Activated gamma-delta T cell (primary cell): ENCODE data around the gene SETD1A.

ENCODE experiments used
- DNase-seq: peaks from one replicate; lab custom pipeline; 2025; lab: John Stamatoyannopoulos, UW
- total RNA-seq, 2 donors: gene quantifications; one replicate each; lab custom pipeline; 2026; lab: John Stamatoyannopoulos, UW

SETD1A gene
- 28.2 to 35.5 reads per million in 2 donors for total RNA-seq

DNA sequence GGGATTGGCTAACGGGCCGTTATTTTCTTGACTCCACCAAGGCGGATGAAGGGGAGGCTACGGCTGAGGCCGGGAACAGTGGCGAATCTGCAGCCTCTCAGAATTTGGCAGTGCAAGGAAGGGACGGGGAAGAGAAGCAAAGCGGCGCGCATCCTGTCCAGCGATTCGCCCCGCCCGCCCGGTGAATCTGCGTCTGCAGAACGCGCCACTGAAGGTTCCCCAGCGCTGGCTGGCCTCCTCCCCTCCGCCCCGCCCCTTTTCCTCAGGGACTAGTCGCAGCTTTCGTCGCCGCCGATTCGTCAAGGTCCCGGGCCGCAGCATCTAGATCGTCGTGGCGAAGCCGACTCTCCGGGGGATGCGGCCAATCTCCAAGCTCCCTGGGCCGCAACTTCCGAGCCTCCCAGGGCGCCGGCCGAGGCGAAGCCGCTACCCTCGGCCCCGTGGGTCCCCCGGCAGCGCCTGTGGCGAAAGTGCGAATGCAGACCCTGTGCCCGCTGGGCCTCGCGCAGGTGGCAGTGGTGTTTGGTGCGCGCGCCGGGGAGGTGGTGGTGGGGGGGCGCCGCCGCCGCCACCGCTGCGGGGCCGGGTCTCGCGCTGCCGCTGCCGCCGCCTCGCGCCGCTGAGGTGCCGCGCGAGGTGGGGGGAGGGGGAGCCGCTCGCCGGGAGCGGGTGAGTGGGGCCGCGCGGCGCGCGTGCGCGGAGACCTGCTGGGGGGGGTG is at the start of gene SETD1A:
TSS of gene SETD1A (plus strand) at position 299 of the 719 bp plus-strand sequence. CDS start 978 bp downstream, outside the sequence.
- peak; percentile 89 for DNase-seq

DNA sequence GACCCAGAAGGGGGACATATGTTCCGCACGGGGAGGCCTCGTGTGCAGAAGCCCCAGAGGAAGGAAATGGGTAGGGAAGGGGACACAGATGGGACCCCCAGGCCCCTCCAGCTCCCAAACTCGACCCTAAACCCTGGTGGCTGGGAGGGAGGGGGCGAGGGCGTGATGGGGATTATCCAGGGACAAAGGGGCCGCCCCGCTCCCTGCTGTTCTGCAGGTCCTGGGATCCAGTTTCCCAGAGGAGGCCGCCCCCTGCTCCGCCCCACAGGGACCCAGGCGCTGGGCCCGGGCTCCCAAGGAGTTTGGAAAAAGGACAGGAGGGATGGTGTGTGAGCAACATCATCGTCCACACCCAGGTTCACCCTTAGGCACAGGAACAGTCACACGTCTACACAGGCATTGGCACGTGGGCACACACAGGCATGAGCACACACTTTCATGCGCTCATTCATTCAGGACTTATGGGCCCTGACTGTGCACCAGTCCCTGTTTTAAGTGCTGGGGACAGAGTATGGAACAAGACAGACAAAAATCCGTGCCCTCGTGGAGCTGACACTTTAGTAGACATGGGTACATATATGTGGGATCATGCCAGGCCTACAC is 47.0 kb upstream of the SETD1A start:
- DNase-seq: no peak

DNA sequence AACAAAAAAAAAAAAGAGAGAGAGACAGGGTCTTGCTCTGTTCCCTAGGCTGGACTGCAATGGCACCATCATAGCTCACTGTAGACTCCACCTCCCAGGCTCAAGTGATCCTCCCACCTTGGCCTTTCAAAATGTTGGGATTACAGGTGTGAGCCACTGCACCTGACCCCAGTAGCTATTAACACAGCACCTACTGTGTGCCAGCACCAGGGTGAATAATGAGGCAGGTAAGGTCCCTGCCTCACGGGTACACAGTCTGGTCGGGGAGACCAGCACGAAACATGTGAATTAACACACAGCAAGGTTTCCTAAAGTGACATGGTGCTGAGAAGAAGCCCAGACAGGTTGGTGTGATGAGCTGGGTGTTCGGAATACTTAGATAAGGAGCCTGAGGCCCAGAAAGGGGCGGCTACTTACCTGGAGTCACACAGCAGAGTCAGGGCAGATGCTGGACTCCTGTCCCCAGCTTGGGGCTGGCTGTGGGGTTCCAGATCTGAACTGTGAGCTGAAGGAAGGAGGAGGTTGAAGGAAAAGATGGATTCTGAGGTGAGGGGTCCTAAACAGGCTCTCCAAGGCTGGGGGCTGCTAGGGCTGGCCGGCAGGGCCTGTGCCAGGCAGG is 44.7 kb upstream of the SETD1A start:
- no peak for DNase-seq

DNA sequence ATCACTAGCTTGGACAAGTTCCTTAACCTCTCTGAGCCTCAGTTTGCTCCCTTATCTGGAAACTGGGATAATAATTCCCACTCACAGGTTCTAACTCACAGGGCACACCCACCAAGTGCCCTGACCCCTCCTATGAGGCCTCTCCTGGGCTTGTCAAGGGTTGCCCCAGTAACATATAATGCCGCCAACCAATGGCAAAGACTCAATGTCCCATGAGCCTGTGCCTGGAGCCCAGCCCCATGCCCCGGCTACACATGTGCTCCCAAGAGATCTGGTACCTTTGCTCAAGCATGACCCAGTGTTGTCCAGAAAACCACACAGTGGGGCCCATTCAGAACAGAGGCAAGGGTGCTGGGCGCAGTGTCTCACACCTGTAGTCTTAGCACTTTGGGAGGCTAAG is 42.7 kb upstream of the SETD1A start:
- no peak for DNase-seq

DNA sequence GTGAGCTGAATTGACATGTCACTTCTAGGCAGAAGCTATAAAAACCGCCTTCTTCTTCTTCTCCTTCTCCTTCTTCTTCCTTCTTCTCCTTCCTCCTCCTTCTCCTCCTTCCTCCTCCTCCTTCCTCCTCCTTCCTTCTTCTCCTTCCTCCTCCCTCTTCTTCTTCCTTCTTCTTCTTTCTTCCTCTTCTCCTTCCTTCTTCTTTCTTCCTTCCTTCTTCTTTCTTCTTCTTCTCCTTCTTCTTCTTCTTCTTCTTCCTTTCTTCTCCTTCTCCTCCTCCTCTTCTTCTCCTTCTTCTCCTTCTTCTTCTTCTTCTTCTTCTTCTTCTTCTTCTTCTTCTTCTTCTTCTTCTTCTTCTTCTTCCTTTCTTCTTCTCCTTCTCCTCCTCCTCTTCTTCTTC is 38.9 kb upstream of the SETD1A start:
- no peak for DNase-seq

DNA sequence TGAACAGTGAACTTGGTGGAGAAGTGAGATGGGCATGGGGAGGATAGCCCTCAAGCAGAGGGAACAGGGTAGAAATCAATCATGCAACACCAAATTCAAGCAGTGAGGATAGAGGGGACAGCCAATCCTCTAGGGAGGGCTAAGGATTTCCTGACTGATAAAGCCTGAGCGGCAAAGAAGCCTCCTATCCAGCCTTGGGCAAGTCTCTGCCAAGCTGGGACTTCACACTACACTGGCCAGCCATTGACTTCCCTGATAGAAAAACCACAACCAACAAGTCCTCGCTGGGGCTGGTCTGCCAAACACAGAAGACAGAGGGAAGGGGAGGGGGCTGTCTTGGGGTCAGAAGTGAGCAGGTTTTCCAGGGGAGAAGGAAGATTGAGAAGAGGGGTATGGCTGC is 36.7 kb upstream of the SETD1A start:
- no peak for DNase-seq

DNA sequence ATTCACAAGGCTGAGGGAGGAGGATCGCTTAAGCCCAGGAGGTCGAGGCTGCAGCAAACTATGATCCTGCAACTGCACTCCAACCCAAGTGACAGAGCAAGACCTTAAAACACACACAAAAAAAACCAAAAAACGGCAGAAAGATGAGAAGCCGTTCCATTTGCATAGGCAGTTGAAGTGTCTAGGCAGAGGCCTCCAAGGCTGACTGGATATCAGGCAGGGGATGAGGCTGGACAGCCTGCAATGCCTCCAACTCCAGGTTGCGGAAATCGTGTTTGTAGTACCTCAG is 36.2 kb upstream of the SETD1A start:
- no peak for DNase-seq

DNA sequence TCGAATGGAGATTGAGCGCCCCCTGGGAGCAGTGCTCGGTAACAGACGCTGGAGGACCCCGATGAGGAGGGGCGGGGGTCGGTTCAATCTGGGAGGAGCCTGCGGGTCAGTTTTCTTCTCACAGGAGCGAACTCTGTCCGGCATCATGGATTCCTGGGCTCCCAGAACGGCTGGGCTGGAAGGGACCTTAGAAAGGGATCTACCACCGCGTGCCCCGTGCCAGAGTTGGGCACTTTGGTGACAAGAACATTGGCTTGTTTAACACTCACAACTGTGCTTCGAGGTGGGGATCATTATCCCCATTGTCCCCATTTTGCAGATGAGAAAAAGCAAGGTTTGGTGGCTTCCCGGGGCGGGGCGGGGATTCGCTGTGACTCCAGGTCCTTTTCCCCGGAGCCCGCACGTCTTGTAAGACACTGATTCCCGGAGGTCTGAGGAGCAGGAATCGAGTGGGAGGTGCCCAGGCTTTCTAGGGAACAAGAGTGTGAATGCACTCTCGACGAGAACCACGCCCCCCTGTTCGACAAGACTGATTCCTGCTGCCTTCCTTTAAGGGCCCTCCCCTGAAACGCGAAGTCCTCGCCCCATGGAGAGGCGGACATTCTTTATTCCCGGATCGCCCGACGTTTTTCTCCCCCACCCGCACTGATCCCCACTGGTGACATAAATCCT is 35.7 kb upstream of the SETD1A start:
- DNase-seq: peak; percentile 35

DNA sequence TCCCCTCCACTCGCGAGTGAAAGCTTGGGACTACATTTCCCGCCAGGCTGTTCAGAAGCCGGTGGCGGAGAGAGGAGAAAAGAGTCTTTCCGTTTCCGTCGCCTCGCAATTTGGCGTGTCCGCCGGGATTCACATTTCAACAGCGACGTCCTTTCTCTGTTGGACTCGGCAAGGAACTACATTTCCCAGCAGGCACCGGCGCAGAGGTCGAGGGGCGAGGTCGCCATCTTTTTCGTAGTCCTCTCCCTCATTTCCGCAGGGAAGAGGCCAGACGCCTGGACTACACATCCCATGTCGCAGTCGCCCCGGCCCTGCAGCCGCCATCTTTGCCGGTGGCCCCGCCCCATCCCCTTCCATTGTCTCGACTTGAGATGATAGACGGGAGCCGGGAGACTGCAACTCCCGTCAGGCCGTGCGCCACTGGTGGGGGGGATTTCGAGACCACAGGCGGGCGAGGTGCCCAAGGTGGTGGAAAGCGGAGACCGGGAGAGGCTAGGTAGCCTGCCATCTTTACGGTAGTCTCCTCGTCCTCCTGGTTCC is 35.1 kb upstream of the SETD1A start:
- peak; percentile 98 for DNase-seq

DNA sequence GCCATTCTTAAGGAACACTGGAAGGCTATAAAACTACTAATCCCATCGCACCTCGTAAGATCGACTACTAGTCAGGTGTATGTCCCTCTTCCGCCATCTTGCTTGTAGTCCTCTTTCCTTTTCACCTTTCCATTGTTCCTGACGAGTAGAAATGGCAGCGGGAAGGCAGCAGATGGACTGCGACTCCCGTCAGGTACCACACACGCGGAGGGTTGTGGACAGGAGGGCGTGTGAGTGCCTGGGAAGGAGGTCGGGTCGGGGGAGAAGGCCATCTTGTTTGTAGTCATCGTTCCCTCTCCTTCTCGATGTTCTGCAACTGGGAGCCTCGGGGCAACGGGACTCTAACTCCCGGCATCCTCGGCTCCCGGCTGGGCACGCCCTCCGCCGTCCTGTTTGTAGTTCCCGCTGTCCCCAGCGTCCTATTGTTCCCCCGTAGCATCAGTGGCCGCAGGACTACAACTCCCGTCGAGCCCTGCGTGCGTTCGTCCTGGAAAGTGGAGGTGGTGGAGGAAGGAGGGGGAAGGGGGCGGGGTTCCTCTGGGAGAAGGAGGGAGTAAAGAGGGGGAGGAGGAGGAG is 34.5 kb upstream of the SETD1A start:
- peak; percentile 88 for DNase-seq

DNA sequence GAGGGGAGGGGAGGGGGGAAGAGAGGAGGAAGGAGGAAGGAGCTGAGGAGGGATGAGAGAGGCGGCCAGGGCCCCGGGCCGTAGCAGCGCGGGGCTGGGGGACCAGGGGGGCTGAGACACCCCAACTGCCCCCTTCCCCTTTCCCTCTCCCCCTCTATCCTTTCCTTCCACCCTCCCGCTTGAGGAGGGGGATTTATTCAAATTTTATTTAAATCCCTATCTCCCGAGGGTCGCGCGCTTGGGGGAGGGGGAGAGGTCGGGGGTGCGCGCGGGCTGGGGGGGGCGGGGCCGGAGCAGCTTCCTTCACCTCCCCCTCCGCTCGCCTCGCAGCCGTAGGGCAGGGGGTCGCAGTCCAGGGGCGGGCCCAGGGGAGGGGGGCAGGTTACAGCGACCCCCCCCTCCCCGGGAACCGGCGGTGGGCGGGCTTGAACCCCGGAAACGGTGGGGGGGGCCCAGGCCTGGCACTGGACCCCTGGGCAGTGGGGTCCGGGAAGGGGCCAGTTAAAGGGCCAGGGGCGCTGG is 33.9 kb upstream of the SETD1A start, which contains the start of gene FBXL19:
TSS of gene FBXL19 (plus strand) at position 19 of the 522 bp plus-strand sequence. CDS start 2,183 bp downstream, outside the sequence.
- DNase-seq: no peak

DNA sequence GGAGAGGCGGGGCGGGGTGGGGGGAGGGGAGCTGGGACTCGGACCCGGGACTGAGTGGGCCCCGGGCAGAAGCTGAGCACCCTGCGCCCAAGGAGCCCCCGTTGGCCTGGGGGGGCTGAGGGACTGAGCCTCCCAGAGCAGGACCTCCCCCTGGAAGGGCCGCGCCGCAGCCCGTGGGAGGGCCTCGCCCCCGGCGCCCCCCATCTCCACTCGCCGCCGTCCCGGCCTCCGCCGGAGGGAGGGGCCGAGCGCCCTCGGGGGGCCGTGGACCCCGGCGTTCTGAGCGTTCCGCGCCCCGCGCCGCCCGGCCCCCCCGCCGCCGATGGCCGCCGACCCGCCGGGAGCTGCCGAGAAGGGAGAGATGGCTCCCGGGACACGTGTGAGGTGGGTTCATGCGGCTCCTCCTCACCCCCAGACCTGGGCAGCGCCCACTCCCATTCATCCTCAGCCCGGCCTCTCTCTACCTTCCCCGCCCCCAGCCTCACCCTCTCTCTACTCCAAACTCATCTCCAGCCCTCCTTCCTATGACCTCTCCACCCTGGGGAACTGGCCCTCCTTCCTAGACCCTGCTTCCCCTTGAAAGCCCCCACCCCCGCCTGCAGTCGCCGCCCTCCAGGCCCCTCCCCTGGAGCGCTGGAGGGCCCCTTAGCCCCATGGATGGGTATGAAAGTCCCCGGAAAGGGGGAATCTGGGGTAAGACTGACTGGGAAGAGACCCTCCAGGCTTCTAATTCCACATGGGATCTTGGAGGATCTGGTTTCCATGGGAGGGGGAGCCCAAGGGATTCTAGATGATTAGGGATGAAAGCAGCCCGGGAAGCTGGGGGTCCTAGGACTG is 33.3 kb upstream of the SETD1A start:
- no peak for DNase-seq

DNA sequence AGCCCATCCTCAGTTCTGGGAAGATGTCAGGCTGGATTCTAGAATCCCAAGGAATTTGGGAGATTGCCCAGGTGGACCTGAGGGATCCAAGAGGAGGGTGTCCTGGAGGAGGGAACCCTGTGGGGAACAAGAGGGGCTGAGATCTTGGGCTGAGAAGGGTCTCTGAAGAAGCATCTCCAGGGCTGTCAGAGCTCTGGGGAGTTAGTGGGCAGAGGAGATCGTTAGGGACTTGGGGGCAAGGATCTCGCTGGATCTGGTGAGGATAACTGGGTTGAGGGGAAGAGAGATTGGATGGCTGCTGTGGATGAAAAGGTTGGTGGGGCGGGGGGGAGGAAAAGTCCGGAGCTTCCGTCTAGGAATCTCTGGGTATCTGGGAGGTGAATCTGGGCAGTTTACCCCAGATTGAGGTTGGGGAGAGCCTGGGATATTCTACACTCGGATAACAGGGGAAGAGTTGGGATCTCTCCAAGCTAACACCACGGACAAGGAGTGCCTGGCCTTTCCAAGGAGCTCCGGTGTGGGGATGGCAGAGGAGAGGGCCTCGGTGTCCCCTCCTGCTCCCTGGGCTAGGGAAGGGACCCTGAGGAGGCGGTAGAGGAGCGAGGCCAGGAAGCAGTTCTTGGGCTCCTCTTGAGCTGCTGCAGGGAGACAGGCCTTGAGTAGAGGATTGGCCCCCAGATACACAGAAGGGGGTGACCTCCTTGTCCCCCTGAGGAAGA is 32.5 kb upstream of the SETD1A start:
- DNase-seq: no peak

DNA sequence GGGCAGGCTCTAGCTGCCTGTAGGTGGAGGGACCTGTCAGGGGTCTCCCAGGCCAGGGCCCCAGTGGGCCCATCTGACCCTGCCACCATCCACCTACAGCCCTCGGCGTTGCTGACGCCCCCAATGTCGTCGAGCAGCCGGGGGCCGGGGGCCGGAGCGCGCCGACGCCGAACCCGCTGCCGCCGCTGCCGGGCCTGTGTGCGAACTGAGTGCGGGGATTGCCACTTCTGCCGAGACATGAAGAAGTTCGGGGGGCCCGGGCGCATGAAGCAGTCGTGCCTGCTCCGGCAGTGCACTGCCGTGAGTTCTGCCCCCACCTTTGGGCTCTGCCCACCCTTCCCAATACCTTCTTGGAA is 31.9 kb upstream of the SETD1A start:
- DNase-seq: no peak

DNA sequence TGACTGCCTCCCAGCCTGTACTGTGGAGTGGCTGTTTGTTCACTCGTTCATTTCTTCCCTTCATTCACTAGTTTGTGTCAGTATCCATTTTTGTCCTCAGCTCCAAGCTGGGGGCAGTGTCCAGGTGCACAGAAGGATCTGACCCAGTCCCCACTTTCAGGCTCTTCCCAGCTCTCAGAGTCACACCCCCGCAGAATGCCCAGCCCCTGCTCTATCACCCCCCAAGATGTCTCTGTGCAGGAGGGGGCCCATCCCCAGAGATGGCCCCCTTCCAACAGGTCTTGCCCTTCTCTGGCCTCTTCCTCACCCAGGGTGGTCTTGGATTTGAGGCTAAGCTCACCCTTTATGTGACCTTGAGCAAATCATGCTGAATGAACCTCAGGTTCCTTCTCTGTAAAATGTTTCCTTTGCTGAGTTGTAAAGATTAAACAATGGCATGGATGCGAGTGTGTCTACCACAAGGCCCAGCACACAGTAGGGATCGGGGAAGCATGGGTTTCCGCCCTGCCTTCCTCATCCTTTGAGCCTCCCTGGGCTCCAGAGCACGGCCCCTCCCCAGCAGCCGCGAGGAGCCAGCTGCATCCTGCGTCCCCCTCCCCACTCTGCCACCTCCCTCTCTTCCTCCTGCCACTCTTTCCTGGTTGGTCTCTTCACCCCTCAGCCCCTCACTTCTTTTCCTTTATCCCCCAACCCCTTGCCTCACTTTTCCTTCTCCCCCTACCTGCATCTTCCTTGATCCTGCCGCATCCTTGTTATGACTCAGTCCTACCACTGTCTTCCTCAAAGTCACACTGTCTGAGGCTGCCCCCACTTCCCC is 31.4 kb upstream of the SETD1A start:
- no peak for DNase-seq

DNA sequence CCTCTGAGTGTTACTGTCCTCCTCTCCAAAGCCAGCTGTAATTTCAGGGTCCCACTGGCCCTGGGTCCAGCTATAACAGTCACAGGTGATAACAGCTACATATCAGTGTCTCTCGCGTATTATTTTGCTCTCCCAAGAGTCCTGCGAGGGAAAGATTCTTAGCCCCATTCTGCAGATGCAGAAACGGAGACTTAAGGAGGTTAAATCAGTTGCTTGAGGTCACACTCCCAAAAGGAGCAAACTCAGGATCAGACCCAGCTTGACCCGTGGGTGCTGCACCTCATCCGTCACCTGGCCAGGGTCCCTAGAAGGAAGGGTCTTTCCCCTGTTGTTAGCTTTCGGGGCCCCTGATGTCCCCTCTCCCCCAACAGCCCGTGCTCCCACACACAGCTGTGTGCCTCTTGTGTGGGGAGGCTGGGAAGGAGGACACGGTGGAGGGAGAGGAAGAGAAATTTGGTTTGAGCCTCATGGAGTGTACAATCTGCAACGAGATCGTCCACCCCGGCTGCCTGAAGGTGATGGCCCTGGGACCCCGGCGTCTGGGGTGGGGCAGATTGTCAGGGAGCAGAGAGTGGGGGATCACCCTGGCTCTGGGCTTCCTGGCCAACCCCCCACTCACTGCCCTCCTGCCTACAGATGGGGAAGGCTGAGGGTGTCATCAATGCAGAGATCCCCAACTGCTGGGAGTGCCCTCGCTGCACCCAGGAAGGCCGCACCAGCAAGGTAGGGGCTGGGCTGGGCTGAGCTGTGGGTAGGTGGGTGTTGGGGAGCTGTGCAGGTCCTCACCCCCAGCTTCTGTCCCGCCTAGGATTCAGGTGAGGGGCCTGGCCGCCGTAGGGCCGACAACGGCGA is 30.4 kb upstream of the SETD1A start:
- no peak for DNase-seq

DNA sequence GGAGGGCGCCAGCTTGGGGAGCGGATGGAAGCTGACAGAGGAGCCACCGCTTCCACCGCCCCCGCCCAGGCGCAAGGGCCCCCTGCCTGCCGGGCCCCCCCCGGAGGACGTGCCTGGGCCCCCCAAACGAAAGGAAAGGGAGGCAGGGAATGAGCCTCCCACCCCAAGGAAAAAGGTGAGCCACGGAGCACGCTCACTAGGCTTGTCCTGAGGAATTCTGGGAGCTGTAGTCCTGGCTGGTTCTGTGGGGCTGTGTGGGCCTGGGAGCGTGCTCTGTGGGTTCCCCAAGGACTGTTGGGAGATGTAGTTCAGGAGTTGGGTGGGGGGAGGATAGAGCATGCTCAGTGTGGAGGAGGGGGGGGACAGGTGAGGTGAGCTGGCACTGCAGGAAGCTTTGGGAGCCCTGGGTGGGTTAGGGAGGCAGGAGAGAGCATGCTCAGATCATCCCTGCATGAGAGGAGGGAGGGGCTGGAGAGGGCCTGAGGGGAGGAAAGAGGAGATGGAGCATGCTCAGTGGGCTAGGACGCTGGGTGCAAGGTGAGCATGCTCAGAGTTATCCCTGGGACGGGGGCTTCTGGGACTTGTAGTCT is 29.7 kb upstream of the SETD1A start:
- DNase-seq: no peak

DNA sequence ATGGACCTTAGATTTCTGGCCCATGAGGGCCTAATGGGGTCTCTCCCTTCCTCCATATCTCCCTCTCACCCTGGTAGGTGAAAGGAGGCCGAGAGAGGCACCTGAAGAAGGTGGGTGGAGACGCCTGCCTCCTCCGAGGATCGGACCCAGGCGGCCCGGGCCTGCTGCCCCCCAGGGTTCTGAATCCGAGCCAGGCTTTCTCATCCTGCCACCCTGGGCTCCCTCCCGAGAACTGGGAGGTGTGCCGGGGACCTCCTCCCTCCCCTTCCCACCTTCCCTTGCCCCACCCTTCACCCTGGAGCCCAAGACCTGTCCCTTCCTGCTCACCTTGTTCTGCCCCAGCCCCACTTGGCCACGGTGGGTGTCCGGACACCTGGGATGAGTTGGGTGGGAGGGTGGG is 29.2 kb upstream of the SETD1A start:
- DNase-seq: no peak
